IPS DF 19.7 (cell line): ENCODE results near the gene CADM1.

Experiments
- DNase-seq: peaks from one replicate; pipeline ENCODE4 v3.0.0-alpha.2; 2013; ENCODE audit warnings: low read depth, low spot score

The CADM1 gene

GRCh38 chr11:115321605-115322289 lies 182.5 kb downstream of the CADM1 start:
- DNase-seq = no peak

DNA sequence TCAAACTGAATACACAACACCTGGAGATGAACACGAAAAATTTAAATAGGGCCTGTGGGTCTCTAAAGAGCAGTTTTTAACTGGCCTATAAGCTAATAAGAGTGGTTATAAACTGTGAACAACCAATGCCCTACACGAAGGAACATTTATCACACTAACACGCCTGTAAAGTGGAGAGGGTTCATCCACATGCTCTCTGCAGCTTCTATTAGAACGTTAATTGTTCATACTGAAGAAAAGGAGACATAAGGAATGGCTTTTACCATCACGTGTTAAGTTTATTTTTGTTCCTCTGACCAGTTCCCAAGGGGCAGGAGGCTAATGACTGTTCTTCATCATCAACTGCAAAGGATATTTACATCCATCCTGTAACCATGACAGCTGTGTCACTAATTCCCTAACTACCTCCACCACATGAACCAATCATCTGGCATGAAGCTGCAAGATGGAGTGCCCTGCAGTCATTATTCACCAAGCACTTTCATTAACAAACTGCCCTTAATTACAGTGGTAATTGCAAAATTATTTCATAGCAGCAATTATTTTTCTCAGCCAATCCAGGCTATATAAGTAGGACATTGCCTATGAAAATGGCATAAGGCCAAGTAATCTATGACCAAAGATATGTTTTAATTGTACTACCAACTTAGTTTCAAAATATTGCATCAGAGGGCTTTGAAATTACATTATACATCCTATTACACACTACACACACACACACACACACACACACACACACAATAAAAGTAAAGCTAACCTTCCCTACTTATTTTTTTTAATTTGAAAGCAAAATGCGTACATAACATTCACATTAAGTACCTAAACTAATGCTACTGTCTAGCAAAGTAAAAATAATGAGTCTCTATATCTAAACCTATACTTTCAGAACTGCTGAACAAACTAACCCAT lies 186.7 kb downstream of the CADM1 start:
- no peak for DNase-seq

DNA sequence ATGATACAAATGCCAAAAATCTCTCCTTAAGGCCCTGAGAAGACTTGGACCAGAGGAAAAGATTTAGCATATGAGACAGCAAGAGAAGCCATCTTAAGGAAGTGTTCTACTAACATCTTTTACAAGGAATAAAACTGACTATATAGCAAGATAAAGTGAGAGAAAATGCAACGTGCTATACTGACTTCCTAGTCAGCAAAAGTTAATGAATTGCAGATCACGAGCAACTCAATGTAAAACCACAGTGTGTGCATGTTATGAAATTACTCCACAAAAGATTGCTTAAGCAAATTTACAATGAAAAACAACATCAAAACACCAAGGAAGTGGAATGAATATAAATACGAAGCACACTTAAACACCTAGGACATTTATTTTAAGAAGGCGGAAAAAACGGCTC lies 187.5 kb downstream of the CADM1 start:
- DNase-seq = no peak

- DNase-seq = no peak
Observed at GRCh38 chr11:115314330-115314920, 189.8 kb downstream of the CADM1 start.

GRCh38 chr11:115313224-115313838 lies 190.9 kb downstream of the CADM1 start:
- no peak for DNase-seq

DNA sequence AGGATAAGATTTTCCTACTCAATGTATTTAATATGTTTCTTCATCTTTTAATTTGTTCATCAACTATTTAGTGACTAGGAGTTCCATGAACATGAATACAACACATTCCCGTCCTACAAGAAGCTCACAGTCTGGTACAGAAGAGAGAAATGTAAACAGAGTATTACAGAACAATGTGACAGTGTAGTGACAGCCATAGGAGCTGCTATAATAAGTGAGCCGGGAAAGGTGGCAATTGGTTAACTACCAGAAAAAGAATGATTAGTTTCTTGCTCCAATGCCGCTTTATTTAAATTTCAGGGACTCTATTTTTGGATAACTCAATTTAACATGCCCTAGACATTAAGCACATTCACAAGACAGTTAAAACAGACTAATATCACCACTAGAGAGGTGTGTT lies 192.3 kb downstream of the CADM1 start:
- no peak for DNase-seq

- DNase-seq = no peak
Observed at GRCh38 chr11:115306689-115307088, 197.5 kb downstream of the CADM1 start.

GRCh38 chr11:115304774-115305472 lies 199.3 kb downstream of the CADM1 start:
- DNase-seq = no peak

DNA sequence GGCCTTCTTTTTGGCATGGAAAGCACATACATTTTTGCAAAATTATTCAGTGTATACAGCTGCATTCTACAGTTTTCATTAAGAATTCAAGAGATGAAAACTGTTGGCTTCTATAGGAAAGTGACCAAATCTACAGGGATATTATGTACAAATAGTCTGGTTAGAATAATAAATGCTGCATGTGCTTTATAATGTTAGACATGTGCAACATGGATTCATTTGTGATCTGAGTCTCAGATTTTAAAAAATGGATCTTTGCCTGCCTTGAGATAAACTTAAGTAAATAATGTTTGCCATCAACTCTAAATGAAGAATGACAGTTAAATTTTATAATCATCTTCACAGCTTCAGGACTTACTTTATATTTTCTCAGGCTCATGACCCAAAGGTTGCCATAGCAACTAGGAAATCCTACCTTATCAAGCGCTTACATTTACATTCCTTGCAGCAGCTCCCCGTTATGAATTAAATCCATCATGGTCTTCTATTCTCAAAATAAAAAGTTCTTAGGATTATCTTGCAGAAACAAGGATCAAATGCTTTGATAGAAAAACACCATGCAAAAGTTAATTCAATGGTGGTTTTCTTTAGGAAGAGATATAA lies 200.2 kb downstream of the CADM1 start:
- no peak for DNase-seq

DNA sequence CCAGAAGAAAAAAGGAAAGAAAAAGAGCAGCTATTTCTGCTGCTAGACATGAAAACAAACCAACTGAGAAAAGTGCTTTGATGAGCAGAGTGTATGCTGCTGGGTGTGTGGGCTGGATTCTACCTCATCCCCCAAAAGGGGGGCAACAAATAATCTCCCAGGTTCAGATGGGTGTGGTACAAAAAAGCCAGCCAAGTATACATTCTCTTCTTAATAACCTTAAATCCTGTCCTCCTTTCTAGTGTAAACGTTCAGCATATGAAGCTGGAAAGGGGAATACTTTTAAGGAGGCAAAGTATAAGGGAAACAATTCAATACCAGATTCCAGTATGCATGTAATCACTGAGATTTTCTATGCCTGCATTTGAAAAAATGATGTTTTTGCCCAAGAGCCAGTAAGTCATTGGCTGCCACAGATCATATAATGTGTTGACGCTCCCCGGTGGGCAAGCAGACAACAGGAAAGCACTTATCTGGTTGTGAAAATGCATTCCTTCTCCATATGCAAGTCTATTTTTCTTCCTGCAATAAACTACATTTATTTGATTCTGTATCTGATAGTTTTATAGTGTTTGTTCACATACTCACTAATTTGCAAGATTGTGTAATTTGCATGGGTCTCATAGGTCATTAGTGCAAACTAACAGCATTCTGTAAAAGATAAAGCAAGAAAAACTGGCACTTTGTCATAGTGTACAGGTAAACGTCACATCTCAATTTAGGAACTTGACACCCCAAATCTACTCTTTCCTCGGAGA lies 201.1 kb downstream of the CADM1 start:
- no peak for DNase-seq

DNA sequence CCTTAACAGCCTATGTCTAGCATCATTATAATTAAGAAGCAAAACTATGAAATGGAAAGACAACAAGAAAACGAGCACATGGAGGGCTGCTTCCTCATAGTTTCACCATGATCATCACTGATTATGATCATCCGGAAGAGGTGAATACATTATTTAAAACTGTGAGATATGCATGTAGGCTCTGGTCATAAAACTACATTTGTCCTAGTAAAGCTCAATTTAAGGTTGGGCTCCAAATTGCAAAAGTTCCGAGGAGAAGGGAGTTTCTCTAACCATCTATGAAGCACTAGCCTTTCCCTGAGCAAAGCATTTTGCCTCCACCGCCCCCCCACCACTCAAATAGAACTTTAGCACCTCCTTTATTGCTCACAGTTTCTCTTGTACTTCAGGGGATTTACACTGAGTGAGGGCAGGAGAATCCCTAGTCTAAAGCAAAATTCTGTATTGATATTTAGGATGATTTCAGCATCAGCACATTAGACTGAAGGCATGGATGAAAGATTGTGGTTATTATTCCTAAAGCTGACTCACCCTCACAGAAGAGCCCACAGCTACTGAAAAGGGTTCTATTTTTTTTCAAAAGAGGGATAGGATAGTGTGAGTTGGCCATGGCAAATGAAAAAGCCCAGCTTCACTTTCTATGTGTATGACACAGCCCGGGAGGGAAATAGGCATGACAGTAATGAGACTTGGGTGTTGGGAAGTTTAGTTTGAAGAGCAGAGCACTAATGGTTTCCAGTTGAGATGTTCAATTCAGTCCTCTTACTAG lies 203.4 kb downstream of the CADM1 start:
- DNase-seq = no peak

GRCh38 chr11:115298300-115299012 lies 205.8 kb downstream of the CADM1 start:
- DNase-seq = no peak

- DNase-seq = no peak
Observed at GRCh38 chr11:115297330-115297729, 206.9 kb downstream of the CADM1 start.

DNA sequence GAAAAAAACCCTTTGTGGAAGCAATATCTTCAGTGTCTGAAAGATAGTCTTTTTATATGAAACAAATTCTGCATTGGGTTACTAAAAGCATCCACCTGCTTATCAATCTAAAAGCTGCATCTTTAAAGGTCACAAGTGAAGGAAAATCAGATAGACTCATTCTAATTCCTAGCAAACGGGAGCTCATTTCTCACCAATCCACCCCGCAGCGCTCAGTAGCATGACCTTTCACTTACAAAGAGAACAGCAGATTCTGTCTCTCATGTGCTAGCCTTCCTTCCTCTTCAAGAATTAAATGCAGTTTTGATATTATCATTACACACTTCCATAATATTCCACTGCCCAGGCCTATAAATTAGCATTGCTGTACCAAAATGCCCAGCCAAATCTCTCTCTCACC lies 212.9 kb downstream of the CADM1 start:
- no peak for DNase-seq

DNA sequence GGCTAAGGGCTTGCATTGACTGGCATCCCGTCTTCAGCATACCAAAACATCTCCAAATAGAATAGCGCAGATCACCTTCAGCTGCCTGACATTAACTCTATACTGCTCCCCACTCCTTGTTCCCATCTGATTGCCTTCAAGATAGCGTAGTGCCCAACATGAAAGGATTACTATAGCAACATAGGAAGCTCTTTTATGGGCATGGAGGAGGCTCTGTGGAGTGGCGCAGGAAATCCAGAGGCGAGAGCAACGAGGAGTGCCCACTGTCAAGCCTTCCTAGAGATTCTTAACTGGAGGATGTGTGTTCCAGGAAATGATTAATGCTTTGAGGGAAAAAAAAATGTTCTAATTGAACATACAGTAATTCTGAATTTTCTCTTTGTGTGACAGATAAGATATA lies 213.3 kb downstream of the CADM1 start:
- DNase-seq = no peak

- DNase-seq = no peak
Observed at GRCh38 chr11:115290479-115290878, 213.7 kb downstream of the CADM1 start.

GRCh38 chr11:115287266-115287665 lies 216.9 kb downstream of the CADM1 start:
- DNase-seq = no peak

GRCh38 chr11:115286614-115287013 lies 217.6 kb downstream of the CADM1 start:
- DNase-seq = no peak

GRCh38 chr11:115284773-115285172 lies 219.4 kb downstream of the CADM1 start:
- no peak for DNase-seq
